ENCODE measurements around the gene ARHGAP18. TPM values are rescaled to one million over a fixed set of nuclear protein-coding genes. Genes with fewer than 3 reads are reported as not detected.

The ARHGAP18 gene
- total and polyA plus RNA-seq, 2 experiments from 2014 or later: 4.3 to 5.0 TPM

DNA sequence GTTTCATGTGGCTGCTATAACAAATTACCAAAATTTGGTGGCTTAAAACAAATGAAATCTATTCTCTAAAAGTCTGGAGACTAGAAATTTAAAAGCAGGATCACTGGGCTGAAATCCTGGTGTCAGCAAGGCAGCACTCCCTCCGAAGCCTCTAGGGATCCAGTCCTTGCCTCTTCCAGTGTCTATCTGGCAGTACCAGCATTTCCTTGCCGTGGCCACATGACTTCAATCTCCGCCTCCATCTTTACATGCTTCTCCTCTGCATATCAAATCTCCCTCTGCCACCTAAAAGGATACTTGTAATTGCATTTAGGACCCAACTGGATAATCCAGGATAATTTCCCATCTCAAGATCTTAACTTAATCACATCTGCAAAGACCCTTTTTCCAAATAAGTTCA is 30.2 kb downstream of the ARHGAP18 start:
- H3K9me3 Mint-ChIP-seq: no peaks in the 10 kb centered on the region
- no peak overlapping the region for H3K4me3 Mint-ChIP-seq
- no peak overlapping the region for H3K4me2 ChIP-seq
- H3K4me1 Mint-ChIP-seq: peaks cover 10% of the 10 kb centered on the region
- H3K79me2 ChIP-seq (replicated peaks; ENCODE audit: insufficient read depth): no peaks in the 10 kb centered on the region
- H3K4me3 ChIP-seq: no peak overlapping the region
- H3K27ac Mint-ChIP-seq: peak overlapping the region; percentile 31; the same call in 1 of the 2 replicates
- DNase-seq (ENCODE audit: low spot score) (no peak), ATAC-seq (peak; percentile 43; the same call in 2 of the 3 replicates)
- no peaks in the 10 kb centered on the region for H3K9me2 ChIP-seq (ENCODE audit: insufficient read depth)
- no peak for TF ChIP-seq ZNF114 (CRISPR knock-in tag; IDR thresholded peaks at IDR 0.05)
- no peak for TF ChIP-seq EZH2 (IDR thresholded peaks at IDR 0.05; ENCODE audit: low read depth, unreplicated experiment)
- no peak for TF ChIP-seq CREB1 (CRISPR knock-in tag; IDR thresholded peaks at IDR 0.05; ENCODE audit: low read depth)
- TF ChIP-seq, protein P1, sequence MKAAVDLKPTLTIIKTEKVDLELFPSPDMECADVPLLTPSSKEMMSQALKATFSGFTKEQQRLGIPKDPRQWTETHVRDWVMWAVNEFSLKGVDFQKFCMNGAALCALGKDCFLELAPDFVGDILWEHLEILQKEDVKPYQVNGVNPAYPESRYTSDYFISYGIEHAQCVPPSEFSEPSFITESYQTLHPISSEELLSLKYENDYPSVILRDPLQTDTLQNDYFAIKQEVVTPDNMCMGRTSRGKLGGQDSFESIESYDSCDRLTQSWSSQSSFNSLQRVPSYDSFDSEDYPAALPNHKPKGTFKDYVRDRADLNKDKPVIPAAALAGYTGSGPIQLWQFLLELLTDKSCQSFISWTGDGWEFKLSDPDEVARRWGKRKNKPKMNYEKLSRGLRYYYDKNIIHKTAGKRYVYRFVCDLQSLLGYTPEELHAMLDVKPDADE (IDR thresholded peaks at IDR 0.05): no peak
- TF ChIP-seq ZNF331 (CRISPR knock-in tag; IDR thresholded peaks at IDR 0.05; ENCODE audit: low read depth): no peak
- TF ChIP-seq EZH2phosphoT487 (IDR thresholded peaks at IDR 0.05; ENCODE audit: unreplicated experiment): no peak
- TF ChIP-seq POLR2AphosphoS5 (IDR thresholded peaks at IDR 0.05; ENCODE audit: low read depth): no peak
- TF ChIP-seq, protein P2, sequence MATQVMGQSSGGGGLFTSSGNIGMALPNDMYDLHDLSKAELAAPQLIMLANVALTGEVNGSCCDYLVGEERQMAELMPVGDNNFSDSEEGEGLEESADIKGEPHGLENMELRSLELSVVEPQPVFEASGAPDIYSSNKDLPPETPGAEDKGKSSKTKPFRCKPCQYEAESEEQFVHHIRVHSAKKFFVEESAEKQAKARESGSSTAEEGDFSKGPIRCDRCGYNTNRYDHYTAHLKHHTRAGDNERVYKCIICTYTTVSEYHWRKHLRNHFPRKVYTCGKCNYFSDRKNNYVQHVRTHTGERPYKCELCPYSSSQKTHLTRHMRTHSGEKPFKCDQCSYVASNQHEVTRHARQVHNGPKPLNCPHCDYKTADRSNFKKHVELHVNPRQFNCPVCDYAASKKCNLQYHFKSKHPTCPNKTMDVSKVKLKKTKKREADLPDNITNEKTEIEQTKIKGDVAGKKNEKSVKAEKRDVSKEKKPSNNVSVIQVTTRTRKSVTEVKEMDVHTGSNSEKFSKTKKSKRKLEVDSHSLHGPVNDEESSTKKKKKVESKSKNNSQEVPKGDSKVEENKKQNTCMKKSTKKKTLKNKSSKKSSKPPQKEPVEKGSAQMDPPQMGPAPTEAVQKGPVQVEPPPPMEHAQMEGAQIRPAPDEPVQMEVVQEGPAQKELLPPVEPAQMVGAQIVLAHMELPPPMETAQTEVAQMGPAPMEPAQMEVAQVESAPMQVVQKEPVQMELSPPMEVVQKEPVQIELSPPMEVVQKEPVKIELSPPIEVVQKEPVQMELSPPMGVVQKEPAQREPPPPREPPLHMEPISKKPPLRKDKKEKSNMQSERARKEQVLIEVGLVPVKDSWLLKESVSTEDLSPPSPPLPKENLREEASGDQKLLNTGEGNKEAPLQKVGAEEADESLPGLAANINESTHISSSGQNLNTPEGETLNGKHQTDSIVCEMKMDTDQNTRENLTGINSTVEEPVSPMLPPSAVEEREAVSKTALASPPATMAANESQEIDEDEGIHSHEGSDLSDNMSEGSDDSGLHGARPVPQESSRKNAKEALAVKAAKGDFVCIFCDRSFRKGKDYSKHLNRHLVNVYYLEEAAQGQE (IDR thresholded peaks at IDR 0.05; ENCODE audit: unreplicated experiment): no peak
- TF ChIP-seq STAT1 (IDR thresholded peaks at IDR 0.05; ENCODE audit: unreplicated experiment): no peak
- TF ChIP-seq, protein P3, sequence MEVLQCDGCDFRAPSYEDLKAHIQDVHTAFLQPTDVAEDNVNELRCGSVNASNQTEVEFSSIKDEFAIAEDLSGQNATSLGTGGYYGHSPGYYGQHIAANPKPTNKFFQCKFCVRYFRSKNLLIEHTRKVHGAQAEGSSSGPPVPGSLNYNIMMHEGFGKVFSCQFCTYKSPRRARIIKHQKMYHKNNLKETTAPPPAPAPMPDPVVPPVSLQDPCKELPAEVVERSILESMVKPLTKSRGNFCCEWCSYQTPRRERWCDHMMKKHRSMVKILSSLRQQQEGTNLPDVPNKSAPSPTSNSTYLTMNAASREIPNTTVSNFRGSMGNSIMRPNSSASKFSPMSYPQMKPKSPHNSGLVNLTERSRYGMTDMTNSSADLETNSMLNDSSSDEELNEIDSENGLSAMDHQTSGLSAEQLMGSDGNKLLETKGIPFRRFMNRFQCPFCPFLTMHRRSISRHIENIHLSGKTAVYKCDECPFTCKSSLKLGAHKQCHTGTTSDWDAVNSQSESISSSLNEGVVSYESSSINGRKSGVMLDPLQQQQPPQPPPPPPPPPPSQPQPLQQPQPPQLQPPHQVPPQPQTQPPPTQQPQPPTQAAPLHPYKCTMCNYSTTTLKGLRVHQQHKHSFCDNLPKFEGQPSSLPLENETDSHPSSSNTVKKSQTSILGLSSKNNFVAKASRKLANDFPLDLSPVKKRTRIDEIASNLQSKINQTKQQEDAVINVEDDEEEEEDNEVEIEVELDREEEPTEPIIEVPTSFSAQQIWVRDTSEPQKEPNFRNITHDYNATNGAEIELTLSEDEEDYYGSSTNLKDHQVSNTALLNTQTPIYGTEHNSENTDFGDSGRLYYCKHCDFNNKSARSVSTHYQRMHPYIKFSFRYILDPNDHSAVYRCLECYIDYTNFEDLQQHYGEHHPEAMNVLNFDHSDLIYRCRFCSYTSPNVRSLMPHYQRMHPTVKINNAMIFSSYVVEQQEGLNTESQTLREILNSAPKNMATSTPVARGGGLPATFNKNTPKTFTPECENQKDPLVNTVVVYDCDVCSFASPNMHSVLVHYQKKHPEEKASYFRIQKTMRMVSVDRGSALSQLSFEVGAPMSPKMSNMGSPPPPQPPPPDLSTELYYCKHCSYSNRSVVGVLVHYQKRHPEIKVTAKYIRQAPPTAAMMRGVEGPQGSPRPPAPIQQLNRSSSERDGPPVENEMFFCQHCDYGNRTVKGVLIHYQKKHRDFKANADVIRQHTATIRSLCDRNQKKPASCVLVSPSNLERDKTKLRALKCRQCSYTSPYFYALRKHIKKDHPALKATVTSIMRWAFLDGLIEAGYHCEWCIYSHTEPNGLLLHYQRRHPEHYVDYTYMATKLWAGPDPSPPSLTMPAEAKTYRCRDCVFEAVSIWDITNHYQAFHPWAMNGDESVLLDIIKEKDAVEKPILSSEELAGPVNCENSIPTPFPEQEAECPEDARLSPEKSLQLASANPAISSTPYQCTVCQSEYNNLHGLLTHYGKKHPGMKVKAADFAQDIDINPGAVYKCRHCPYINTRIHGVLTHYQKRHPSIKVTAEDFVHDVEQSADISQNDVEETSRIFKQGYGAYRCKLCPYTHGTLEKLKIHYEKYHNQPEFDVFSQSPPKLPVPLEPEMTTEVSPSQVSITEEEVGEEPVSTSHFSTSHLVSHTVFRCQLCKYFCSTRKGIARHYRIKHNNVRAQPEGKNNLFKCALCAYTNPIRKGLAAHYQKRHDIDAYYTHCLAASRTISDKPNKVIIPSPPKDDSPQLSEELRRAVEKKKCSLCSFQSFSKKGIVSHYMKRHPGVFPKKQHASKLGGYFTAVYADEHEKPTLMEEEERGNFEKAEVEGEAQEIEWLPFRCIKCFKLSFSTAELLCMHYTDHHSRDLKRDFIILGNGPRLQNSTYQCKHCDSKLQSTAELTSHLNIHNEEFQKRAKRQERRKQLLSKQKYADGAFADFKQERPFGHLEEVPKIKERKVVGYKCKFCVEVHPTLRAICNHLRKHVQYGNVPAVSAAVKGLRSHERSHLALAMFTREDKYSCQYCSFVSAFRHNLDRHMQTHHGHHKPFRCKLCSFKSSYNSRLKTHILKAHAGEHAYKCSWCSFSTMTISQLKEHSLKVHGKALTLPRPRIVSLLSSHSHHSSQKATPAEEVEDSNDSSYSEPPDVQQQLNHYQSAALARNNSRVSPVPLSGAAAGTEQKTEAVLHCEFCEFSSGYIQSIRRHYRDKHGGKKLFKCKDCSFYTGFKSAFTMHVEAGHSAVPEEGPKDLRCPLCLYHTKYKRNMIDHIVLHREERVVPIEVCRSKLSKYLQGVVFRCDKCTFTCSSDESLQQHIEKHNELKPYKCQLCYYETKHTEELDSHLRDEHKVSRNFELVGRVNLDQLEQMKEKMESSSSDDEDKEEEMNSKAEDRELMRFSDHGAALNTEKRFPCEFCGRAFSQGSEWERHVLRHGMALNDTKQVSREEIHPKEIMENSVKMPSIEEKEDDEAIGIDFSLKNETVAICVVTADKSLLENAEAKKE (CRISPR knock-in tag; IDR thresholded peaks at IDR 0.05): no peak
- TF ChIP-seq JUNB (IDR thresholded peaks at IDR 0.05; ENCODE audit: unreplicated experiment): no peak
- TF ChIP-seq, protein P4, sequence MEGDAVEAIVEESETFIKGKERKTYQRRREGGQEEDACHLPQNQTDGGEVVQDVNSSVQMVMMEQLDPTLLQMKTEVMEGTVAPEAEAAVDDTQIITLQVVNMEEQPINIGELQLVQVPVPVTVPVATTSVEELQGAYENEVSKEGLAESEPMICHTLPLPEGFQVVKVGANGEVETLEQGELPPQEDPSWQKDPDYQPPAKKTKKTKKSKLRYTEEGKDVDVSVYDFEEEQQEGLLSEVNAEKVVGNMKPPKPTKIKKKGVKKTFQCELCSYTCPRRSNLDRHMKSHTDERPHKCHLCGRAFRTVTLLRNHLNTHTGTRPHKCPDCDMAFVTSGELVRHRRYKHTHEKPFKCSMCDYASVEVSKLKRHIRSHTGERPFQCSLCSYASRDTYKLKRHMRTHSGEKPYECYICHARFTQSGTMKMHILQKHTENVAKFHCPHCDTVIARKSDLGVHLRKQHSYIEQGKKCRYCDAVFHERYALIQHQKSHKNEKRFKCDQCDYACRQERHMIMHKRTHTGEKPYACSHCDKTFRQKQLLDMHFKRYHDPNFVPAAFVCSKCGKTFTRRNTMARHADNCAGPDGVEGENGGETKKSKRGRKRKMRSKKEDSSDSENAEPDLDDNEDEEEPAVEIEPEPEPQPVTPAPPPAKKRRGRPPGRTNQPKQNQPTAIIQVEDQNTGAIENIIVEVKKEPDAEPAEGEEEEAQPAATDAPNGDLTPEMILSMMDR (conservative IDR thresholded peaks at IDR 0.05; ENCODE audit: low read depth in 2 of 2): no peak
- TF ChIP-seq NANOG (IDR thresholded peaks at IDR 0.05; ENCODE audit: borderline replicate concordance): no peak
- no peak overlapping the region for H2AFZ ChIP-seq
- no peaks in the 10 kb centered on the region for H3K36me3 Mint-ChIP-seq (ENCODE audit: low read depth)
- no peaks in the 10 kb centered on the region for H3K27me3 ChIP-seq (ENCODE audit: insufficient read depth)
- peaks cover 2% of the 10 kb centered on the region for H3K27me3 Mint-ChIP-seq (ENCODE audit: insufficient read depth, low read depth, poor library complexity)
- no peaks in the 10 kb centered on the region for H3K4me1 ChIP-seq (ENCODE audit: insufficient read depth)
- no peaks in the 10 kb centered on the region for H4K20me1 ChIP-seq (replicated peaks; ENCODE audit: insufficient read depth)
- H3K27ac ChIP-seq (ENCODE audit: low read depth): no peak overlapping the region
- no peaks in the 10 kb centered on the region for H3F3A ChIP-seq (replicated peaks; ENCODE audit: low read depth)
- H3K36me3 ChIP-seq (ENCODE audit: insufficient read depth): no peaks in the 10 kb centered on the region
